GM23248 (cell line): Measurements from ENCODE around the gene CTSD. TPM values are rescaled to one million over a fixed set of nuclear protein-coding genes. Genes with fewer than 3 reads are reported as not detected.

Source experiments
- DNase-seq: peaks from one replicate; pipeline ENCODE4 v3.0.0-alpha.2; 2015
- H2AFZ ChIP-seq: fragments of 200-600 bp; sonication (generic); 2 replicates; pipeline ENCODE4 v1.6.1; 2016; ENCODE audit warnings: antibody characterized with exemption
- H3F3A ChIP-seq: fragments of 200-600 bp; sonication (generic); 2 replicates; pipeline ENCODE4 v1.6.1; 2016; ENCODE audit warnings: mild to moderate bottlenecking, antibody characterized with exemption, mixed run types; ENCODE audit not compliant: insufficient read depth
- H3K27ac ChIP-seq: fragments of 200-600 bp; sonication (generic); 2 replicates; pipeline ENCODE4 v1.5.1; 2016; ENCODE audit warnings: mild to moderate bottlenecking
- H3K27me3 ChIP-seq: fragments of 200-600 bp; sonication (generic); replicated peaks from 2 replicates; pipeline ENCODE4 v1.6.1; 2016; ENCODE audit warnings: mild to moderate bottlenecking; ENCODE audit not compliant: insufficient read depth
- H3K36me3 ChIP-seq: fragments of 200-600 bp; sonication (generic); 2 replicates; pipeline ENCODE4 v1.6.1; 2016; ENCODE audit warnings: low read depth, mild to moderate bottlenecking
- H3K4me1 ChIP-seq: fragments of 200-600 bp; sonication (generic); 2 replicates; pipeline ENCODE4 v1.6.1; 2016; ENCODE audit warnings: mild to moderate bottlenecking; ENCODE audit not compliant: insufficient read depth
- H3K4me2 ChIP-seq: fragments of 200-600 bp; sonication (generic); one replicate; pipeline ENCODE4 v1.6.1; 2016; ENCODE audit warnings: mild to moderate bottlenecking; ENCODE audit not compliant: unreplicated experiment
- H3K4me3 ChIP-seq: fragments of 200-600 bp; sonication (generic); 2 replicates; pipeline ENCODE4 v1.5.1; 2016; ENCODE audit warnings: mild to moderate bottlenecking
- H3K79me2 ChIP-seq: fragments of 200-600 bp; sonication (generic); 2 replicates; pipeline ENCODE4 v1.6.1; 2016; ENCODE audit warnings: mild to moderate bottlenecking; ENCODE audit not compliant: insufficient read depth
- H3K9ac ChIP-seq: fragments of 200-600 bp; sonication (generic); 2 replicates; pipeline ENCODE4 v1.6.1; 2016; ENCODE audit warnings: mild to moderate bottlenecking
- H3K9me2 ChIP-seq: fragments of 200-600 bp; sonication (generic); 2 replicates; pipeline ENCODE4 v1.6.1; 2016; ENCODE audit warnings: mixed run types, mild to moderate bottlenecking, moderate library complexity; ENCODE audit not compliant: insufficient read depth
- H3K9me3 ChIP-seq: fragments of 200-600 bp; sonication (generic); one replicate; pipeline ENCODE4 v1.6.1; 2017; ENCODE audit warnings: low read depth
- H4K20me1 ChIP-seq: fragments of 200-600 bp; sonication (generic); 2 replicates; pipeline ENCODE4 v1.6.0; 2016; ENCODE audit not compliant: insufficient read depth
- EZH2 ChIP-seq: fragments of 200-600 bp; sonication (generic); IDR thresholded peaks from 2 replicates; pipeline ENCODE4 v1.6.1; 2018; ENCODE audit warnings: antibody characterized with exemption, mild to moderate bottlenecking; ENCODE audit not compliant: insufficient read depth, poor library complexity, severe bottlenecking
- EZH2phosphoT487 ChIP-seq: fragments of 200-600 bp; sonication (generic); IDR thresholded peaks from 2 replicates; pipeline ENCODE4 v1.6.1; 2018; ENCODE audit warnings: antibody characterized with exemption, moderate library complexity, mild to moderate bottlenecking, low read depth; ENCODE audit not compliant: insufficient read depth
- WGBS, 2 experiments: methylation state at CpG; one replicate each; pipeline ENCODE4 v1.1.6; 2015 to 2017; ENCODE audit warnings: low lambda C conversion rate in 2 of 2, low coverage in 1 of 2; ENCODE audit errors: missing lambda C conversion rate in 2 of 2; 5-methylcytosine and 5-hydroxymethylcytosine counted together
- in situ Hi-C: fragments of 300-500 bp; cut with MboI; formaldehyde crosslinking; loops from 2 replicates; pipeline ENCODE4 v1.15.0; 2020
- polyA plus RNA-seq: library from polyadenylated mRNA; unstranded; fragments of >200 nt; fragmentation: Nextera tagmentation; extraction: Ambion mirVana; gene quantifications from 2 replicates; pipeline ENCODE4 v1.2.1, GENCODE V29; 2016
- total RNA-seq: library from RNA; depleted of rRNA; stranded (reverse); fragments of >200 nt; shearing (Covaris generic); gene quantifications from 2 replicates; pipeline ENCODE4 v1.2.3, GENCODE V29; 2014

Gene CTSD
- total and polyA plus RNA-seq, 2 experiments from 2014 or later: 305 to 321 TPM

- H4K20me1 ChIP-seq: no peaks in the 10 kb centered on the region
- no peaks in the 10 kb centered on the region for H3F3A ChIP-seq
- H3K9me3 ChIP-seq: no peaks in the 10 kb centered on the region
- in situ Hi-C loops: no loop called here
- H3K4me1 ChIP-seq: no peaks in the 10 kb centered on the region
- no peaks in the 10 kb centered on the region for H3K9me2 ChIP-seq
- peaks cover 71% of the 10 kb centered on the region for H3K27me3 ChIP-seq
- H3K4me2 ChIP-seq: no peak overlapping the region
- H3K9ac ChIP-seq: no peak overlapping the region
- no peak overlapping the region for H3K4me3 ChIP-seq
- no peaks in the 10 kb centered on the region for H3K36me3 ChIP-seq
- H2AFZ ChIP-seq: no peak overlapping the region
- DNase-seq: no peak
- no peak overlapping the region for H3K27ac ChIP-seq
- TF ChIP-seq EZH2: no peak
- no peak for TF ChIP-seq EZH2phosphoT487
- H3K79me2 ChIP-seq: no peaks in the 10 kb centered on the region
- WGBS, 2 experiments: 66 to 70% methylated on average over 12 of the region's 12 CpGs
Measured at GRCh38 chr11:1792461-1792860, 28.7 kb upstream of the CTSD start.

GRCh38 chr11:1791912-1792311 is 28.2 kb upstream of the CTSD start:
- no peak for DNase-seq
- WGBS, 2 experiments: 46 to 50% methylated on average over 6 of the region's 6 CpGs
- H2AFZ ChIP-seq: no peak overlapping the region

GRCh38 chr11:1786466-1786865 is 22.7 kb upstream of the CTSD start:
- Histone ChIP-seq H3K79me2 (no peaks in the 10 kb centered on the region), H3K36me3 (no peaks in the 10 kb centered on the region), H3K27ac (no peak overlapping the region), H3K9me3 (no peaks in the 10 kb centered on the region), H3K4me1 (no peaks in the 10 kb centered on the region), H3K4me3 (no peak overlapping the region), H2AFZ (no peak overlapping the region), H4K20me1 (no peaks in the 10 kb centered on the region), H3K4me2 (no peak overlapping the region), H3K9ac (no peak overlapping the region), H3K27me3 (peaks cover 26% of the 10 kb centered on the region), H3K9me2 (no peaks in the 10 kb centered on the region), H3F3A (no peaks in the 10 kb centered on the region)
- no peak for DNase-seq
- 60 to 64% methylated on average over 4 of the region's 4 CpGs for WGBS, 2 experiments
- TF ChIP-seq EZH2: no peak
- TF ChIP-seq EZH2phosphoT487: no peak
- in situ Hi-C loops: no loop called here

More at GRCh38 chr11:1791912-1792311, 28.2 kb upstream of the CTSD start:
- Histone ChIP-seq H3K27me3 (peaks cover 65% of the 10 kb centered on the region), H3K36me3 (no peaks in the 10 kb centered on the region), H3K4me1 (no peaks in the 10 kb centered on the region), H3K4me3 (no peak overlapping the region), H3K9me3 (no peaks in the 10 kb centered on the region), H3K9me2 (no peaks in the 10 kb centered on the region), H4K20me1 (no peaks in the 10 kb centered on the region), H3K79me2 (no peaks in the 10 kb centered on the region), H3K27ac (no peak overlapping the region), H3F3A (no peaks in the 10 kb centered on the region), H3K4me2 (no peak overlapping the region), H3K9ac (no peak overlapping the region)
- in situ Hi-C loops: no loop called here
- TF ChIP-seq EZH2phosphoT487 (no peak), EZH2 (no peak)

GRCh38 chr11:1785749-1786413 is 22.2 kb upstream of the CTSD start:
- H3F3A ChIP-seq: no peaks in the 10 kb centered on the region
- H3K36me3 ChIP-seq: no peaks in the 10 kb centered on the region
- in situ Hi-C loops: no loop called here
- H3K4me1 ChIP-seq: no peaks in the 10 kb centered on the region
- no peaks in the 10 kb centered on the region for H3K9me2 ChIP-seq
- H3K9me3 ChIP-seq: no peaks in the 10 kb centered on the region
- H3K27me3 ChIP-seq: peaks cover 20% of the 10 kb centered on the region
- DNase-seq: no peak
- no peak overlapping the region for H3K27ac ChIP-seq
- no peak for TF ChIP-seq EZH2
- TF ChIP-seq EZH2phosphoT487: no peak
- H3K4me3 ChIP-seq: no peak overlapping the region
- no peak overlapping the region for H2AFZ ChIP-seq
- H3K79me2 ChIP-seq: no peaks in the 10 kb centered on the region
- WGBS, 2 experiments: 35 to 40% methylated on average over 20 to 21 of the region's 21 CpGs
- no peaks in the 10 kb centered on the region for H4K20me1 ChIP-seq
- no peak overlapping the region for H3K4me2 ChIP-seq
- no peak overlapping the region for H3K9ac ChIP-seq
